Measurements from ENCODE around the gene MCF2L. TPM values are rescaled to one million over a fixed set of nuclear protein-coding genes. Genes with fewer than 3 reads are reported as not detected.

MCF2L gene
- total RNA-seq, 1 donor from 2014 or later: 41.2 TPM

DNA sequence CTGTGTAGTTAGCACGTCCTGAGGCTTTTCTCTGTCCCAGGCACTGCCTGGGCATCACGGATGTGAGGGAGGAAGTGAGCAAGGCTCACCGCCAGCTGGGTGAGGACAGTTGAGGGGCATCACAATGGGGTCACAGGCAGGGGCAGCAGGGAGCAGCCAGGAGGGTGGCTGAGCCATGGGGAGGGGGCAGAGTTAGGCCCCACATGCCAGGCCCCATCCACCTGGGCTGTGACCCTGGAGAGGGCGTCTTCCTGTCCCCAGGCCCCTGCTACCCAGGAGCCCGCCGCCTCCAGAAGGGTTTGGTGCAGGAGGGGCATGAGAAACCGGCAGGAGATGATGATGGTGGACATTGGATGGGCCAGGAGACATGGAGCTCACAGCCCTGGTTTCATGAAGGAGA, 79.8 kb downstream of the MCF2L start:
- DNase-seq: no peak
- intact Hi-C loops (cut with micrococcal nuclease): no loop called here
- H3K27me3 ChIP-seq (ENCODE audit: low read depth): peaks cover 10% of the 10 kb centered on the region
- no peaks in the 10 kb centered on the region for H3K9me3 ChIP-seq (replicated peaks)
- peaks cover 20% of the 10 kb centered on the region for H3K36me3 ChIP-seq
- H3K4me3 ChIP-seq: no peak overlapping the region
- TF ChIP-seq, protein P1, sequence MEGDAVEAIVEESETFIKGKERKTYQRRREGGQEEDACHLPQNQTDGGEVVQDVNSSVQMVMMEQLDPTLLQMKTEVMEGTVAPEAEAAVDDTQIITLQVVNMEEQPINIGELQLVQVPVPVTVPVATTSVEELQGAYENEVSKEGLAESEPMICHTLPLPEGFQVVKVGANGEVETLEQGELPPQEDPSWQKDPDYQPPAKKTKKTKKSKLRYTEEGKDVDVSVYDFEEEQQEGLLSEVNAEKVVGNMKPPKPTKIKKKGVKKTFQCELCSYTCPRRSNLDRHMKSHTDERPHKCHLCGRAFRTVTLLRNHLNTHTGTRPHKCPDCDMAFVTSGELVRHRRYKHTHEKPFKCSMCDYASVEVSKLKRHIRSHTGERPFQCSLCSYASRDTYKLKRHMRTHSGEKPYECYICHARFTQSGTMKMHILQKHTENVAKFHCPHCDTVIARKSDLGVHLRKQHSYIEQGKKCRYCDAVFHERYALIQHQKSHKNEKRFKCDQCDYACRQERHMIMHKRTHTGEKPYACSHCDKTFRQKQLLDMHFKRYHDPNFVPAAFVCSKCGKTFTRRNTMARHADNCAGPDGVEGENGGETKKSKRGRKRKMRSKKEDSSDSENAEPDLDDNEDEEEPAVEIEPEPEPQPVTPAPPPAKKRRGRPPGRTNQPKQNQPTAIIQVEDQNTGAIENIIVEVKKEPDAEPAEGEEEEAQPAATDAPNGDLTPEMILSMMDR (IDR thresholded peaks at IDR 0.05; ENCODE audit: borderline replicate concordance): no peak
- H3K4me1 ChIP-seq: peaks cover 64% of the 10 kb centered on the region
- no peak overlapping the region for H3K27ac ChIP-seq (replicated peaks)

DNA sequence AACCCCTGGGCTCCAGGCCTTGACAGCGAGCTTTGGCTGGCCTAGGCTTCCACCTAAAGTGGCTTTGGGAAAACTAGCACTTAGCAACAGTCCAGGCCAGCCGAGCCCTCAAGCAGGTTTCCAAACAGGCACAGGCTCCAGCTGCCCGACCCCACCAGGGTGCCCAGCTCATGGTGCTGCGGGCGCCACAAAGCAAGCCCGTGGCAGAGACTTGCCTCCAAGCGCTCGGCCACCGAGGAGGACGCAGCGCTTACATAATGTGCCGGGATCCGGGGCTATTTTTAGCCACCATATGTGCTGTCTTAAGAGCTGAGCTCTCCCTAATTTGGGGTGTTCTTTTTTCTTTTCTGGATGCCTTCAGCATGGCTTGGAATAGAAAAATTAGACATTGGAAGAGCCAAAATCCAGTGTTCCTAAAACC, 80.5 kb downstream of the MCF2L start:
- Histone ChIP-seq H3K4me1 (peaks cover 62% of the 10 kb centered on the region), H3K36me3 (peaks cover 20% of the 10 kb centered on the region), H3K4me3 (no peak overlapping the region), H3K9me3 (replicated peaks) (no peaks in the 10 kb centered on the region), H3K27me3 (ENCODE audit: low read depth) (peaks cover 10% of the 10 kb centered on the region), H3K27ac (replicated peaks) (peak overlapping the region; percentile 63)
- TF ChIP-seq, protein P1 (IDR thresholded peaks at IDR 0.05; ENCODE audit: borderline replicate concordance): no peak
- peak; percentile 34 for DNase-seq
- intact Hi-C loops (cut with micrococcal nuclease): no loop called here

DNA sequence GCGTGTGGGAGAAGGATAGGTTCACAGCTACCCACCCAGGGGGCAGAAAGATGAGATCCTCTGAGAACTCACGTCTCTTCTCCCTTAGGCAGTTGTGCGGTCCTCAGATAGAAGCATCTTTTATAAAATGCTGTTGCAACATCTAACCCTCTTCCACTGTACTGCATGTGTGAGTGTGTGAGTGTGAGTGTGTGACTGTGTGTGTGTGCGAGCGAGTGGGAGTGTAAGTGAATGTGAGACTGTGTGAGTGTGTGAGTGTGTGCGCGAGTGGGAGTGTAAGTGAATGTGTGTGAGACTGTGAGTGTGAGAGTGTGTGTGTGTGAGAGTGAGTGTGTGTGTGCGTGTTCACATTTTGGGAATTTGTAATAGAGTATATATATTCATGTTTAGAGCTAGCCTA, 81.0 kb downstream of the MCF2L start:
- intact Hi-C loops (cut with micrococcal nuclease): loop anchor here (5.0 kb wide), 1 partner anchor 293 kb away; no protein-coding TSS in a partner anchor
- Histone ChIP-seq H3K4me3 (no peak overlapping the region), H3K4me1 (peaks cover 57% of the 10 kb centered on the region), H3K9me3 (replicated peaks) (no peaks in the 10 kb centered on the region), H3K36me3 (peaks cover 20% of the 10 kb centered on the region), H3K27ac (replicated peaks) (peak overlapping the region; percentile 63), H3K27me3 (ENCODE audit: low read depth) (peaks cover 10% of the 10 kb centered on the region)
- DNase-seq: no peak
- TF ChIP-seq, protein P1 (IDR thresholded peaks at IDR 0.05; ENCODE audit: borderline replicate concordance): no peak

DNA sequence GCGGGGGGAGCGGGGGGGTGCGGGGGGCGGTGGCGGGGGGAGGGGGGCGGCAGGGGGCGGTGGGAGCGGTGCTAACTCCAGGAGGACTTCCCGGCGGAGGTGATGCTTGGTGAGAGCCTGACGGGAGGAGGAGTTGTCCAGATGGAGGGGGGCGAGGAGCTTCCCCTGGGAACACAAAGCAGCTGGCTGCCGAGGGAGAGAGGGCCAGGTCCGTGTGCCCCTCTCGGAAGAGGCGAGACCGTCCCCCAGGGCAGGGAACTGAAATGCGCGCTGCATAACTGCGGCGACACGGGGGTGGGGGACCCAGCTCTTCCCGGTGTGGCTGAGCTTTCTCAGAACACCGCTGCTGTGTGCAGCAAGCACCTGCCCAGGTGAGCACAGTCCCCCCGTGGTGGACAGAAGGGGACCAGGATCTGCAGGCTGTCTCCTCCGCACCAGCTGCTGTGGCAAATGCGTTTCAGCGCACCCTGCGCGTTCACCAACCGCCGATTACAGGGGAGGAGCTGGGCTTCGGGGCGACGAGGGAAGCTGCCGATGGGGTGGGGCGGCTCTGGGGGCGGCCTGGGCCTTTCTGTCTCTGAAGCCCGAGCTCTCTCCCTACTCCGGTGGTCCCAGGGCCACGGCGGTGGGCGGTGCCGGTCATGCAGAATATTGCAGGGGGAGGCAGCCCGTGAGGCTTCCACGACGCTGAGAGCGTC, 81.9 kb downstream of the MCF2L start:
- Histone ChIP-seq H3K27me3 (ENCODE audit: low read depth) (peaks cover 10% of the 10 kb centered on the region), H3K4me3 (peak overlapping the region; percentile 37), H3K36me3 (peaks cover 20% of the 10 kb centered on the region), H3K27ac (replicated peaks) (no peak overlapping the region), H3K4me1 (peaks cover 48% of the 10 kb centered on the region), H3K9me3 (replicated peaks) (no peaks in the 10 kb centered on the region)
- TF ChIP-seq, protein P1 (IDR thresholded peaks at IDR 0.05; ENCODE audit: borderline replicate concordance): no peak
- DNase-seq: no peak
- intact Hi-C loops (cut with micrococcal nuclease): loop anchor here (5.0 kb wide), 1 partner anchor 294 kb away; no protein-coding TSS in a partner anchor

DNA sequence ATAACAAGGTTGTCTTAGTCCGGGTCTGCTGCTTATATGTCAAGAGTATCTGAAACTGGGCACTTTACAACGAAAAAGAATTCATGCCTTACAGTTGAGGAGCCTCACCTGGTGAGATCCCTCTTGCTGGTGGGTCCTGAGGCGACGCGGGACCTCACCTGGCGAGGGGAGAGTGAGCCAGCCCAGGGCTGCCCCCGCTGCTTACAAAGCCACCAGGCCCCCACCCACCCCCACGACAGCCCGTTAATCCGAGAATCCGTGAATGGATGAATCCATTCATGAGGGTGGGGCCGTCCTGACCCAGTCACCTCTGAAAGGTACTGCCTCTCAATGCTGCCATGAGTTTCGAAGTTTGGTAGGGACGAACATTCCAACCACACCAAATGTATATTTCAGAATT, 82.6 kb downstream of the MCF2L start:
- H3K27ac ChIP-seq (replicated peaks): no peak overlapping the region
- TF ChIP-seq, protein P1 (IDR thresholded peaks at IDR 0.05; ENCODE audit: borderline replicate concordance): no peak

More for the DNA sequence above, 82.6 kb downstream of the MCF2L start:
- H3K27me3 ChIP-seq (ENCODE audit: low read depth): peaks cover 10% of the 10 kb centered on the region
- H3K9me3 ChIP-seq (replicated peaks): no peaks in the 10 kb centered on the region
- peaks cover 41% of the 10 kb centered on the region for H3K4me1 ChIP-seq
- peaks cover 14% of the 10 kb centered on the region for H3K36me3 ChIP-seq
- no peak overlapping the region for H3K4me3 ChIP-seq
- DNase-seq: no peak
- intact Hi-C loops (cut with micrococcal nuclease): loop anchor here (5.0 kb wide), 1 partner anchor 294 kb away; no protein-coding TSS in a partner anchor
